HG03280 (cell line): ENCODE results near the gene COL18A1.

Source experiments
- ATAC-seq: cut with Tn5 transposase; IDR thresholded peaks from one replicate; pipeline ENCODE4 v1.9.1; 2021; ENCODE audit warnings: mild to moderate bottlenecking, moderate library complexity; ENCODE audit not compliant: unreplicated experiment

COL18A1 gene

GRCh38 chr21:45476582-45476981, 71.6 kb downstream of the COL18A1 start:
- ATAC-seq: no peak

GRCh38 chr21:45477176-45478114, 72.5 kb downstream of the COL18A1 start:
- no peak for ATAC-seq

GRCh38 chr21:45478115-45478801, 73.3 kb downstream of the COL18A1 start:
- ATAC-seq: no peak

- no peak for ATAC-seq
Observed at GRCh38 chr21:45478816-45479669, 74.1 kb downstream of the COL18A1 start.

DNA sequence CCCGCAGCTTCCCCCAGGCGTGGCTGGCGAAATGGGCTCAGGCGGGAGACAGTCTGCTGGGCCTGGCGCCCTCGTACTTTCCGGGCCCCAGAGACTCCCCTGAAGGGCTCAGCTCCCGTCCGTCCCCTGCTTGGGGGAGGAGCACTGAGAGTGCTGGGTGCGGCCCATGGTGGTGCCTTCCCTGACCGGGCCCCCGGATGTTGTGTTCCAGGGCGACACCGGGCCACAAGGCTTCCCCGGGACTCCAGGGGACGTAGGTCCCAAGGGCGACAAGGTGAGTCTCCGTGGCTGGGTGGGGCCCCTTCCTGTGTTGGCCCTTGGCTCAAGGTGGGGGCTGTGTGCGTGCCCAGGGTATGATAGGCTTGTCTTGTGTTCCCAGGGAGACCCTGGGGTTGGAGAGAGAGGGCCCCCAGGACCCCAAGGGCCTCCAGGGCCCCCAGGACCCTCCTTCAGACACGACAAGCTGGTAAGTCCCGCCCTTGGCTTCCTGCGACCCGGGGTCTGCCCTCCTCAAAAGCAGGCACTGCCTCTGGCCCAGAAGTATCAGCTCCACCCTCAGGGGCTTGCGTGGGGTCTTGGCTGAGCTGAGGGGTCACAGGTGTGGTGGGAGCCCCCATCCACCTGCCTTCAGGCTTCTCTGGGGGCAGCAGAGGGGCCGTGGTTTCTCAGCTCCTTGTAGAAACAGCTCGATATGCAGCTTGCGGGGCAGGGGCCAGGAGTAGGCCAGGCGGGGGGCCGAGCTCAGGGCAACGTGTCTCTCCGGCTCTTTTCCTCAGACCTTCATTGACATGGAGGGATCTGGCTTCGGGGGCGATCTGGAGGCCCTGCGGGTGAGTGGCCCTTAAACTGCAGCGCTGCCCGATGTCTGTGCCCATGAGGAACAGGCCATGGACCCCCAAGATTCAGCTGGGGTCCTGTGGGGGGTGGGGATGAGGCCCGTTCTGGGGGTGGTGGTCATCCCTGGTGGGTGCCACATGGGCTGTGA, 75.0 kb downstream of the COL18A1 start:
- no peak for ATAC-seq

DNA sequence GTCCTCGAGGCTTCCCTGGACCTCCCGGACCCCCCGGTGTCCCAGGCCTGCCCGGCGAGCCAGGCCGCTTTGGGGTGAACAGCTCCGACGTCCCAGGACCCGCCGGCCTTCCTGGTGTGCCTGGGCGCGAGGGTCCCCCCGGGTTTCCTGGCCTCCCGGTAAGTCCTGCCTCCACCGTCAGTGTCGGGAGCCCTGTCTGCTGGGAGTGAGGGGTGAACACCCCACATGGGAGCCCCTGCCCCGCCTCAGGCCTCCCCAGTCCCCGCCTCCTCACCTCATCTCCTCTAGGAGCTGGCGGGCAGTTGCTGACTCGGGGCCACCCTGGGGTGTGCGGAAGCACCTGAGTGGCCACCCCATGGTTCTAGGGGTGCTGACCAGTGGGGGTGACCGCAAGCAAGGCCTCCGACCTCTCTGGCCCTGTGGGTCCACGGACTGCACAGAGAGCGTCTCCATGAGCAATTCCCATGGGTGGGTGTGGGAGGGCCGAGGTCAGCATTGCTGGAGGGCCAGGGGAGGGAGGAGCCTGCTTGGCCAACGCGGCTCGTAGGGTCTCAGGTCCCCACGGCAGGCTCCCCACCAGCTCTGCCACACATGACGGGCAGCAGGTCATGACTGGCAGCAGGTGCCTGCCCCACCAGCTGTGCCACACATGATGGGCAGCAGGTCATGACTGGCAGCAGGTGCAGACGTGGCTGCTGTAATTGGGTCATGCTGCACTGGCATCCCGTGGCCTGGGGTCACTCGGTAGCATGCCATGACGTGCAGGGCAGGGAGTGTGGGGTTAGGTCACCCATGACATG, 75.9 kb downstream of the COL18A1 start:
- ATAC-seq: no peak

DNA sequence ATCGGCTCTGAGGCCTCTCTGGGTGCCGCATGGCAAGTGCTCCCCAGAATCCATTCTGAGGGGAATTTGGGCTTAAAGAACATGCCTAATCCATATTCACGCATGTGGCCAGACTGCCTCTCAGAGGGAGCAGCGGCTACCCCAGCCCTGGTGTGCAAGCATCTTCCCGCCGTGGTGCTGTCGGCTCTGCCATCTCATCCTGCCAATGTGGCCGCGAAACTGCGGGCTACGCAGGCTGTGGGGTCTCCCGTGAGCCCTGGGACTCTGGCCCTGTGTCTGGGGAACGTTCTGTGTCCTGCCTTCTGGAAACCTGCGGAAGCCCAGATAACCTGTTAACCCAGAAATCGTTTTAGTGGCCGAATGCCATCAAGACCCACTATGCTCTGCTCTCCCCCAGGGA, 76.6 kb downstream of the COL18A1 start:
- ATAC-seq: no peak

- no peak for ATAC-seq
Observed at GRCh38 chr21:45481977-45482898, 77.3 kb downstream of the COL18A1 start.

DNA sequence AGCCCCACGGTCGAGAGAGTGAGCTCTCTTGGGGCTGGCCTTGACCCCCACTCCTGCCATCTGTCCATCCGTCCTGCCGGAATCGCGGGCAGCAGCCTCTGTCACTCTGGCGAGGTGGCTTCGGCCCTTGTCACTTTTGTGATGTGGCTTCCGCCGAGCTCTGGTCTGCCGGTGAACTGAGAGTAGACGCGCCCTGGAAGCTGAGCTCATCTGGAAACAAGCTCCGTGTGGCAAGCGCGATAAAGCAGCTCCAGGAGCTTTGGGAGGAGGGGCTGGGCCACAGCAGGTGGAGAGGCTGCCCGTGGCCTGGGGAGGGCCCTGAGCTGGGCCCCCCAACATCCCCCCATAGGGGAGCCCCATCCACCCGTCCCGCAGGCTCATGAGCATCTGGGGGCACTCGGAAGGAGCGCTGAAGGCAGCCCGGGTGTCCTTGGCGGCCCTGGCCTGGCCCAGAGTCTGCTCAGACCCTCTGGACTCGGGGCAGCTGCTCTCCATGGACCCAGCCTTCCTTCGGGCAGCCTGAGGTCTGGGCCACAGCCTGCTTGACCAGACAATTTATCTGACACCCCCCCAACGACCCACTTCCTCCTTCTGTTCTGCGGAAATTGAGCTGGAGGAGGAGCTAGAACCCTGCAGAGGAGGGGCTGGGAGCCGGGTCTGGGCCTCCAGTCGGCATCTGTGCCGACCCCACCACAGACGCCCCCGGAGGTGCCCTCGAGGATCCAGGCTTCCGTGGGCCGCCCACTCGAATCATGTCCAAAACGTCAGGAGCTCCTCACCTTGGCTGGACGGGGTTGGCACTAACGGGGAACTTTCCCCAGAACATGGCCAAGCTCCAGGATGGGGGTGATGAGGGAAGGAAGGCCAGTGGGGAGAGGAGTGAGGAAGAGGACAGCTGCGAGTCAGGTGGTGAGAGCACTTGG, 78.2 kb downstream of the COL18A1 start:
- ATAC-seq: no peak

- no peak for ATAC-seq
Observed at GRCh38 chr21:45484318-45484717, 79.4 kb downstream of the COL18A1 start.

DNA sequence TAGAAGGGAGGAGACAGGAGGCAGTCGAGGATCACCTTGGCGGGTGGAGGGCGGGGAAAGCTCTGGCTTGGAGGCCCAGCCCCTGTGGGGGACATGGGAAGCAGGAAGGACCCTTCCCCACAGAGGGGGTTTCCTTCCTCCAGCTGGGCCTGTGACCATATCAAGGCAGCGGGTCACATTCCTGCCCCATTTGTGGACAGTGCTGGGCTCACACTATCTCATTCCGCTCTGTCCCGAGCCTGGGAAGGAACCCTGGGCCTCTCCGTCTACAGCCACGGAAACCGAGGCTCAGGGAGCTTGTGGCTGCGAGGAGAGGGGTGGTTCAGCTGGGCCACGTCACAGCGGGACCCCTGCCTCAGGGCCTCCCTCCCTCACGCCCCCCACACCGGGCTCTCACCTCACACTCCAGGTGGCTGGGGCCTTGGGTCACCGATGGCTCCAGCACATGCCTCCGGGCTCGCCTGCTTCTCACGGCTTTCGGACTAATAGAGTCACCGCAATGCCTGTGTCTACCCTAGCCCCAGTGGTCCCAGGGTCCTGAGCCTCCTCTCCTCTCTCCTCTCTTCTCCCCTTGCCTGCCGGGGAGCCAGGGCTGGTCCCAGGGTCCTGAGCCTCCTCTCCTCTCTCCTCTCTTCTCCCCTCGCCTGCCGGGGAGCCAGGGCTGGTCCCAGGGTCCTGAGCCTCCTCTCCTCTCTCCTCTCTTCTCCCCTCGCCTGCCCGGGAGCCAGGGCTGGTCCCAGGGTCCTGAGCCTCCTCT, 80.9 kb downstream of the COL18A1 start:
- no peak for ATAC-seq

- ATAC-seq: no peak
Observed at GRCh38 chr21:45486443-45487160, 81.6 kb downstream of the COL18A1 start.

DNA sequence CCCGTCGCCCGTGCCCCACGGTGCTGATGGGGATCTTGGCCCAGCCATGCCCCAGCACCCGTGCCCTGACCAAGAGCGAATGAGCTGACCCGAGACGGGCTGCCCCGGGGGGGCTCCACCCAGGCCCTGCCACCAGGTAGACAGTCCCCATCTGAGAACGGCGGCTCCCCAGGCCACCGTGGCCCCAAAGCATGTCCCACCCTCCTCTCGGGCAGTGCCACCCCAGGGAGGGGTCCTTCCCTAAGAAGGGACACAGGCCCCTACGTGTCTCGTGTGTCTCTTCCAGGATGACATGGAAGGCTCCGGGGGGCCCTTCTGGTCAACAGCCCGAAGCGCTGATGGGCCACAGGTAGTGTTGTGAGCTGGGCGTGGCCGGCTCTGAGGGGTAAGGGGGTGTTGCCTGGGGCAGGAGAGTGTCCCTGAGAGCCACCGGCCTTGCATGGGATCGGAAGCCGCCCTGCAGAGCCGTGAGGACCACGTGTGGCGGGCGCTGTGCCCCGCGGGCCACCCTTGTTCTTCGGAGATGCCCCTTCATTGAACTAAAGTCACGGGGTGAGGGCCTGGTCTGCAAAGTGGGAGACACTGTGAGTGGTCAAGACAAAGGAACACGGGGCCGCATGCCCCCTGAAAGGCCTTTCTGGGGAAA, 82.3 kb downstream of the COL18A1 start:
- no peak for ATAC-seq

DNA sequence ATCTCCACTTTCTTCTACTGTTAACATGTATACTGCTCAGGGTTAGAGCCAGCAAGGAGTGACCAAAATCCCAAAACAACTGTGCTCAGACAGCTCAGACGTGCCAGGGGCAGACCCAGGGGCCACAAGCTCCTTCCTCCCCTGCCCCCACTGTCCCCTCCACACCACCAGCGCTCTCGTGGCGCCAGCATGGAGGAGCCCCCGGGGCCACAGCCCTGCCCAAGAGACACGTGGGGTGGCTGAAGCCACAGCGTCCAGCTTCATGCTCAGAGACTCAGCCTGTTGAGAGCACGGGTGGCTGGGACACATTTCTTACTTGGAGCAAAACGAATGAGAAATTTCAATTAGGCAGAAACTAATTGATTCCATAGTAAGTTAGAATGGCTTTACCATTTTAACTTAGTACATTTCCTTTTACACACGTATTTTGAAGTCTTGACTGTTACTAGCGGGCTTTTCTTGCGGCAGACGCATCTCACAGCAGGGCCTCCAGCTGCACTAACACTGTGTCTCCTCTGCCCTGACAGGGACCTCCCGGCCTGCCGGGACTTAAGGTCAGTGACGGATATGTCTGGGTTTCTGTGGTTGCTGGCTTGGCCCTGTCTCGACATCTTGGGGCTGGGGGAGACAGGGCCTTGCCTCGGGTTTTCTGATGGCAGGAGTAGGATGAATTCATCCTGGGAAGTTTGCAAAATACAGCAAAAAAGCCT, 83.1 kb downstream of the COL18A1 start:
- ATAC-seq: no peak
